ENCODE data around the gene MINDY1.

The MINDY1 gene

GRCh38 chr1:150965605-150966004 is 41.1 kb downstream of the MINDY1 start:
- no peak for DNase-seq (ENCODE audit: low read depth)

- no peak for DNase-seq (ENCODE audit: low read depth)
These were observed 42.6 kb downstream of the MINDY1 start for GRCh38 chr1:150964164-150964489.

- no peak for DNase-seq (ENCODE audit: low read depth)
These were observed 43.2 kb downstream of the MINDY1 start for GRCh38 chr1:150963321-150964163.

- no peak for DNase-seq (ENCODE audit: low read depth)
These were observed 44.9 kb downstream of the MINDY1 start for GRCh38 chr1:150961756-150962155.

GRCh38 chr1:150960646-150961045 is 46.1 kb downstream of the MINDY1 start:
- DNase-seq (ENCODE audit: low read depth): no peak

GRCh38 chr1:150957666-150958065 is 49.0 kb downstream of the MINDY1 start:
- DNase-seq (ENCODE audit: low read depth): no peak

- no peak for DNase-seq (ENCODE audit: low read depth)
These were observed 51.4 kb downstream of the MINDY1 start for GRCh38 chr1:150955280-150955679.

- no peak for DNase-seq (ENCODE audit: low read depth)
These were observed 52.0 kb downstream of the MINDY1 start for GRCh38 chr1:150954708-150955107.
